Measurements from ENCODE around the gene TMEM169.

GRCh38 chr2:216083464-216084281, 2.0 kb downstream of the TMEM169 start:
- TF ChIP-seq, protein P1, sequence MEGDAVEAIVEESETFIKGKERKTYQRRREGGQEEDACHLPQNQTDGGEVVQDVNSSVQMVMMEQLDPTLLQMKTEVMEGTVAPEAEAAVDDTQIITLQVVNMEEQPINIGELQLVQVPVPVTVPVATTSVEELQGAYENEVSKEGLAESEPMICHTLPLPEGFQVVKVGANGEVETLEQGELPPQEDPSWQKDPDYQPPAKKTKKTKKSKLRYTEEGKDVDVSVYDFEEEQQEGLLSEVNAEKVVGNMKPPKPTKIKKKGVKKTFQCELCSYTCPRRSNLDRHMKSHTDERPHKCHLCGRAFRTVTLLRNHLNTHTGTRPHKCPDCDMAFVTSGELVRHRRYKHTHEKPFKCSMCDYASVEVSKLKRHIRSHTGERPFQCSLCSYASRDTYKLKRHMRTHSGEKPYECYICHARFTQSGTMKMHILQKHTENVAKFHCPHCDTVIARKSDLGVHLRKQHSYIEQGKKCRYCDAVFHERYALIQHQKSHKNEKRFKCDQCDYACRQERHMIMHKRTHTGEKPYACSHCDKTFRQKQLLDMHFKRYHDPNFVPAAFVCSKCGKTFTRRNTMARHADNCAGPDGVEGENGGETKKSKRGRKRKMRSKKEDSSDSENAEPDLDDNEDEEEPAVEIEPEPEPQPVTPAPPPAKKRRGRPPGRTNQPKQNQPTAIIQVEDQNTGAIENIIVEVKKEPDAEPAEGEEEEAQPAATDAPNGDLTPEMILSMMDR (IDR thresholded peaks at IDR 0.05), result no peak
- no peak for TF ChIP-seq POLR2AphosphoS5 (IDR thresholded peaks at IDR 0.05; ENCODE audit: low read depth, low read length)
- TF ChIP-seq TCF7L2 (IDR thresholded peaks at IDR 0.05; ENCODE audit: low read depth, low read length), result no peak

Measured in Panc1 (cell line).